ENCODE measurements around the gene SERPINB13.

SERPINB13 gene

DNA sequence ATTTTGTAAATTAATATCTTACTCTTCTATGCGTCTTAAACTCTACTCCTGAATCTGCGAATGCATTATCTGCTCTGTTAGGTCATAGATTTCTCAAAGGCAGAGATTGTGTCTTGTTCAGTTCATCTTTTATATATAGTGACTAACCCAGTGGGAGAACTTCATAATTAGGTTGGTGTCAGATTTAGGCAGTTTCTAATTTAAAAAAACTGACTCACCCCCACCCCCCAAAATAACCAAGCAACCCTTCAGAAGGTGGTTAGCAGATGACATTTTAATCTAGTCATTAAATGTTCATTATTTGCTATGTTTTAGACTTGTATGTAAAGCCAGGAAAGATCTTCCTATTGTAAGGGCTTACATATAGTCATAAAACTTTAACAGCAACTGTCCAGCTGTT is 34.6 kb upstream of the SERPINB13 start:
- H3K4me3 ChIP-seq (ENCODE audit: low read depth, low read length) = no peak overlapping the region

DNA sequence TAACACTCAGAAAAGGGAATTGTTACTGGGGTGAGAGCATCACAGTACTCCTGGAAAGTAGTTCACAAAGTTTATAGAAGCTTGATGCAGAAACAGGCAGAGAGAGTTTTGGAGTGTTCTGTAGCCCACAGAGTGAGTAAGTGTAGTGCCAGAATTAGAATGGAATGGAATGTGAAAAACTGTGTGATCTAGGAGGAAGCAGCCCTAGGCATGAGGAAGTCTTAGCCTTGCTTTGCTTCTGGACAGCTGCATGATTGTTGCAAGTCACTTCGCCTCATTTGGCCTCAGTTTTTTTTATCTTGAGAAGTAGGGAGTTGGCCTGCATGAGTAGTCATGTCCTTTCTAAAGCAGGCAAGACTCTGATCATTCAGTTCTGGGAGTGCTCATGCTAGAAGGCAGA is 34.1 kb upstream of the SERPINB13 start:
- H3K4me3 ChIP-seq (ENCODE audit: low read depth, low read length) = no peak overlapping the region
- TF ChIP-seq, protein P1, sequence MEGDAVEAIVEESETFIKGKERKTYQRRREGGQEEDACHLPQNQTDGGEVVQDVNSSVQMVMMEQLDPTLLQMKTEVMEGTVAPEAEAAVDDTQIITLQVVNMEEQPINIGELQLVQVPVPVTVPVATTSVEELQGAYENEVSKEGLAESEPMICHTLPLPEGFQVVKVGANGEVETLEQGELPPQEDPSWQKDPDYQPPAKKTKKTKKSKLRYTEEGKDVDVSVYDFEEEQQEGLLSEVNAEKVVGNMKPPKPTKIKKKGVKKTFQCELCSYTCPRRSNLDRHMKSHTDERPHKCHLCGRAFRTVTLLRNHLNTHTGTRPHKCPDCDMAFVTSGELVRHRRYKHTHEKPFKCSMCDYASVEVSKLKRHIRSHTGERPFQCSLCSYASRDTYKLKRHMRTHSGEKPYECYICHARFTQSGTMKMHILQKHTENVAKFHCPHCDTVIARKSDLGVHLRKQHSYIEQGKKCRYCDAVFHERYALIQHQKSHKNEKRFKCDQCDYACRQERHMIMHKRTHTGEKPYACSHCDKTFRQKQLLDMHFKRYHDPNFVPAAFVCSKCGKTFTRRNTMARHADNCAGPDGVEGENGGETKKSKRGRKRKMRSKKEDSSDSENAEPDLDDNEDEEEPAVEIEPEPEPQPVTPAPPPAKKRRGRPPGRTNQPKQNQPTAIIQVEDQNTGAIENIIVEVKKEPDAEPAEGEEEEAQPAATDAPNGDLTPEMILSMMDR (IDR thresholded peaks at IDR 0.05; ENCODE audit: borderline replicate concordance, insufficient read depth, low read depth, low read length) = no peak

More for the DNA sequence above, 34.6 kb upstream of the SERPINB13 start:
- TF ChIP-seq, protein P1 (IDR thresholded peaks at IDR 0.05; ENCODE audit: borderline replicate concordance, insufficient read depth, low read depth, low read length) = no peak

DNA sequence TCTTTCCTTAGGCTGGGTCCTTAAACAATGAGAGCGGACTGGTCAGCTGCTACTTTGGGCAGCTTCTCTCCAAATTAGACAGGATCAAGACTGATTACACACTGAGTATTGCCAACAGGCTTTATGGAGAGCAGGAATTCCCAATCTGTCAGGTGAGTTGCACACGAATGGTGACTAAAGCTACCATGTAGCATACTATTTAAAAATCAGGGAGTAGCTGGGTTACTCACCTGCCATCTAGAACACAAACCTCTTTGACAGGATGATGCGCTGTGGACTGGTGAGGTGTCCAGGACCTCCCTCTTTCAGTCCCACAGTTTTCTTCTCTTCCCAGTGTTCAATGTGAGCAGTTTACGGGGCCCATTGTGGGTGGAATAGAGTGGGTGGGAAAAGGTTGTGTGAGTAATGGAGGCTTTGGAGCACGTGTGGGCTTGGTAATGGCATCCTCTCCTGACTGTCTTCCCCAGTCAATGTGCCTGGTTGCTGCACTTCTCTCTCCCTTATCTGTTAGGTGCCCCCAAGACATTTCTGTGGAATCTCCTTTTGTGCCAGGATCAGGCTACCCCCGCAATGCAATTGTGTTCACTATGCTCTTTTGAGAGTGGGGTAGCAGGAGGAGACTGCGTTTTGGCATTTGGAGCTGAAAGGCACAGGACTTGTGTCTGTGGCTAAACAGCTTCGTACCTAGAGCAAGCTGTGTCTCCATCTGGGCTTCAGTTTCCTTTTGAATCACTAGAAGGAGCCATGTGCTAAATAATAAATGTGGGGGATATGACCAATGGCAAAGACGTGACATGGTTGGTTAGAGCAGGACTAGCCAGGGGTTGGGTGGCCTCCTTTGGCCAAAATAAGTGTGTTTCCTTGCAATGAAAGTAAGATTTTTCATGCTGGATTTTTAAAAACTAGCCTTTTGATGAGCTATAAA is 27.3 kb upstream of the SERPINB13 start:
- H3K4me3 ChIP-seq (ENCODE audit: low read depth, low read length) = no peak overlapping the region
- TF ChIP-seq, protein P1 (IDR thresholded peaks at IDR 0.05; ENCODE audit: borderline replicate concordance, insufficient read depth, low read depth, low read length) = no peak

DNA sequence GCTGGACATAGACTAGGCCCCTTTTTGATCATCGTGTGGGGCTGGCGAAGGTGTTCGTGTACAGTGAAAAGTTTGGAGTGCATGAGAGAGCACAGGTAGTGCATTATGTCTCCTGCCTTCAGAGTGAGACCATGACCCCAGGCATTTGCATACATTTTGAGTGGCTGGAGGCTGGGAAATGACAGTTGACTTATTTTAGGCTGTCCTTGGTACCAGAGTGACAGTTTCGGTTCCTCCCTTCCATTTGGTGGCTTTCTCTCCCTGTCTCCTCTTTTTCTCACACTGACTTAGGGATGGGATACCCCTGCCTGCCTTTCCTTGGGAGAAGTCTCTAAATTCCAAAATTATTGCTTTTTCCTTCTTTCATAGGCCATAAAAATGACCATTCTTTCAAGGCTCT is 24.9 kb upstream of the SERPINB13 start:
- no peak overlapping the region for H3K4me3 ChIP-seq (ENCODE audit: low read depth, low read length)
- TF ChIP-seq, protein P1 (IDR thresholded peaks at IDR 0.05; ENCODE audit: borderline replicate concordance, insufficient read depth, low read depth, low read length) = no peak

DNA sequence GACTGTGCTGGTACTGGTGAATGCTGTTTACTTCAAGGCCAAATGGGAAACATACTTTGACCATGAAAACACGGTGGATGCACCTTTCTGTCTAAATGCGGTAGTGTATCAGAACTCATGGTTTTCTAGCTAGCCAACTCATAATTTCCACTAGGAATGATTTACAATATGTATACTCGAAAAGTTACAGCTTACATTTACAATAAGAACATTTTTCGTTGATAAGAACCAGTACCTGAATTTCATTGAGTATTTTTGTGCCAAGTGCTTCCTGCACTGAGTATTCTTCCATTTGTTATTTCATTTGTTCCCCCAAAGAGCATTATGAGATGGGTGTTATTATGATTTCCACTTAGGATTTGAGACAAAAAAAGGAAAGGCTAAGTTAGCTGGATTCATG is 23.1 kb upstream of the SERPINB13 start:
- H3K4me3 ChIP-seq (ENCODE audit: low read depth, low read length) = no peak overlapping the region
- TF ChIP-seq, protein P1 (IDR thresholded peaks at IDR 0.05; ENCODE audit: borderline replicate concordance, insufficient read depth, low read depth, low read length) = no peak

DNA sequence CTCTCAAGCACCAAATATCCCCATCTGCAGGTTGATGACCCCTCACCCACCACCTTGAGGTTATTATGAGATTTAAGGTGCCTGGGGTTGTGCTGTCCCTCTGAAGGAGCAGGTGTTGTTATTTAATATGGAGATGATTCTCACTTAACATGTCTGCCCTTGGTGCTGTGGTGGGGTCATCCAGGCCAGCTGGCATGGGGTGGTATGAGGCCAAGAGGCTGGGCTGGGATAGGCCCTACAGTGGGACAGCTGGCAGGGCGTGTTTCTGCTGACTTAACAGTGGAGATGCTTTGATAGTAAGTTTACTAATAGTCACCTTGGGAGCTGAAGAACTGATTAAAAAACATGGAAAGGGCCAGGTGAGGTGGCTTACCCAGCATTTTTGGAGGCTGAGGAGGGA is 22.6 kb upstream of the SERPINB13 start:
- TF ChIP-seq, protein P1 (IDR thresholded peaks at IDR 0.05; ENCODE audit: borderline replicate concordance, insufficient read depth, low read depth, low read length) = no peak
- no peak overlapping the region for H3K4me3 ChIP-seq (ENCODE audit: low read depth, low read length)

DNA sequence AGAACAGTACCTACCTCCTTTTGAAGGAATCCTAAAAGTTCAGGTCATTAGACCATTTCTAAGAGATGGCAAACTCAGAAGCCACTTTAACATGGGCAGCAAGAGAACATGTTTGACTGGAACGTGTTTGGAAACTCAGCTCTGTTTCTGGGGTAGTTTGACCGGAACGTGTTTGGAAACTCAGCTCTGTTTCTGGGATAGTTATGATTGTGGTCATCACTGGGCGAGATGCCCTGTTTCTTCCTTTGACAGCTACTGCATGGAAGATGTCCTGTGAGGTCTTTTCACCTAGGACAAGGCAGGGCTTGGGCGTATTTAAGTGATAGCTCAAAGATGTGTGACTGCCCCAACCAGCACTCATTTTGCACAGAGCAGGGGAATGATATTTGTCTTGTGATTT is 19.9 kb upstream of the SERPINB13 start:
- H3K4me3 ChIP-seq (ENCODE audit: low read depth, low read length) = no peak overlapping the region
- TF ChIP-seq, protein P1 (IDR thresholded peaks at IDR 0.05; ENCODE audit: borderline replicate concordance, insufficient read depth, low read depth, low read length) = no peak
